OCI-LY3 (cell line): ENCODE measurements around the gene ZNF804A.

Experiments used
- EZH2phosphoT487 ChIP-seq: fragments of 200-600 bp; shearing (Covaris generic); IDR thresholded peaks from 2 replicates; pipeline ENCODE4 v1.6.1; 2018; ENCODE audit warnings: antibody characterized with exemption, mixed run types, low read depth
- TF ChIP-seq, protein P1 (sequence below): fragments of 200-600, 300-600 bp; sonication (generic); IDR thresholded peaks from 2 replicates; pipeline ENCODE4 v1.5.1; 2014; ENCODE audit warnings: antibody characterized with exemption, low read length, low read depth

DNA sequence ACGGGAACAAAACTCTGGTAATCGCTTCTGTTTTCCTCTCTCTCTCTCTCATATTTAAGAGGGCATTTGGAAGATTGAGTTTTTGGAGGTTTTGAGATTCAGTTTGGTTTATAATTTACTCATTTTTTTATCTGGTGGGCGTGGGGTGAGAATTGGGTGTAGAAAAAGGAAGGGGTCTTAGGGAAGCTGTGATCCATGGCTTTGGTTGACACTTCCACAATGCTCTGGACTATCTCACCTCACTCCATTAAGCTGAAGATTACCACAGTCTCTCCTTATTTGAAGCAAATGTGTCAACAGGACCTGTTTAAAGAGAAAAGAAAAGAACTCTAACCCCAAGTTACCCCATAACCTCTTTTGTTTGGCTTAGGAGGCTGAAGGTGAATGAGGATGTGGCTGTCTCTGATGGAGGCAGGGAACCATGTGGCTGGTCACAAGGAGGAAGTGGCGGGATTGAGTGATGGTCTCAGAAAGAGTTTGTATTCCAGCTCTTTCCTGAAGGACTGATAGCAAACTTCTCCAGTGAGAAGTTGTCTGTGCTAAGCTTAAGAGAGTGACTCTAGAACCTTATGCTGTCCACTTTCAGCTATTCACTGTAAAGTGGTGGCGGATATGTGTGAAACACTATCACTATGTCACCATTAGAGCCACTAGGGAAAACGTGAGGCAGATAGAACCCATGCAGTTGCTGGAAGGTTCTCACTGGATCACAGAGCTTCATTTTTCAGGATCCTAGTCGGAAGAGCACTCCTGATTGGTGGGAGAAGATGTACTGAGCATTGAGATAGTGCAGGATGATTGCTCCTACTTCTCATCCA is 934 bp downstream of the ZNF804A start:
- TF ChIP-seq, protein P1, sequence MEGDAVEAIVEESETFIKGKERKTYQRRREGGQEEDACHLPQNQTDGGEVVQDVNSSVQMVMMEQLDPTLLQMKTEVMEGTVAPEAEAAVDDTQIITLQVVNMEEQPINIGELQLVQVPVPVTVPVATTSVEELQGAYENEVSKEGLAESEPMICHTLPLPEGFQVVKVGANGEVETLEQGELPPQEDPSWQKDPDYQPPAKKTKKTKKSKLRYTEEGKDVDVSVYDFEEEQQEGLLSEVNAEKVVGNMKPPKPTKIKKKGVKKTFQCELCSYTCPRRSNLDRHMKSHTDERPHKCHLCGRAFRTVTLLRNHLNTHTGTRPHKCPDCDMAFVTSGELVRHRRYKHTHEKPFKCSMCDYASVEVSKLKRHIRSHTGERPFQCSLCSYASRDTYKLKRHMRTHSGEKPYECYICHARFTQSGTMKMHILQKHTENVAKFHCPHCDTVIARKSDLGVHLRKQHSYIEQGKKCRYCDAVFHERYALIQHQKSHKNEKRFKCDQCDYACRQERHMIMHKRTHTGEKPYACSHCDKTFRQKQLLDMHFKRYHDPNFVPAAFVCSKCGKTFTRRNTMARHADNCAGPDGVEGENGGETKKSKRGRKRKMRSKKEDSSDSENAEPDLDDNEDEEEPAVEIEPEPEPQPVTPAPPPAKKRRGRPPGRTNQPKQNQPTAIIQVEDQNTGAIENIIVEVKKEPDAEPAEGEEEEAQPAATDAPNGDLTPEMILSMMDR: no peak
- no peak for TF ChIP-seq EZH2phosphoT487
